ENCODE measurements around the gene AGPAT3.

GRCh38 chr21:43854773-43855633 lies 10.0 kb upstream of the AGPAT3 start:
- TF ChIP-seq CTCF (IDR thresholded peaks at IDR 0.05; ENCODE audit: low read depth, low read length, poor library complexity, severe bottlenecking) (no peak), EZH2phosphoT487 (IDR thresholded peaks at IDR 0.05; ENCODE audit: borderline replicate concordance, low read length) (no peak)
